Left lung (tissue), 10 donors: ENCODE data around the gene PPP1R9B. TPM values are rescaled to one million over a fixed set of nuclear protein-coding genes. Genes with fewer than 3 reads are reported as not detected.
A peak's percentile ranks its signal among the peaks of the same experiment; 100 is the strongest.

Source experiments
- ATAC-seq: fragments of 200-7000 bp; cut with Tn5 transposase; one replicate; pipeline ENCODE4 v1.9.1; 2020; ENCODE audit warnings: moderate library complexity
- DNase-seq, 4 donors: peaks; one replicate each; pipeline ENCODE4 v3.0.0-alpha.2; 2013 to 2020
- H3K27ac ChIP-seq, 2 donors: fragments of 200-600 bp; sonication (generic) in 1 of 2; one replicate each; pipeline versions ENCODE4 v1.5.0 to v1.8.0; 2020 to 2021
- H3K27me3 ChIP-seq, 2 donors: fragments of 200-600 bp; sonication (generic) in 1 of 2; one replicate each; pipeline versions ENCODE4 v1.5.0 to v1.8.0; 2020 to 2021
- H3K36me3 ChIP-seq, 2 donors: fragments of 200-600 bp; sonication (generic) in 1 of 2; one replicate each; pipeline versions ENCODE4 v1.5.0 to v1.8.0; 2020 to 2021
- H3K4me1 ChIP-seq, 2 donors: fragments of 200-600 bp; one replicate each; pipeline ENCODE4 v1.8.0; 2021
- H3K4me3 ChIP-seq, 2 donors: fragments of 200-600 bp; sonication (generic) in 1 of 2; one replicate each; pipeline versions ENCODE4 v1.5.0 to v1.8.0; 2020 to 2021; ENCODE audit warnings: mild to moderate bottlenecking in 1 of 2
- H3K9me3 ChIP-seq, 2 donors: fragments of 200-600 bp; sonication (generic) in 1 of 2; one replicate each; pipeline versions ENCODE4 v1.5.0 to v1.8.0; 2020 to 2021
- intact Hi-C, 2 donors: fragments of 100-400 bp; cut with DNase I; formaldehyde crosslinking; loops; one replicate each; pipeline versions ENCODE4 v1.11.2 to v1.14.2; 2022
- polyA plus RNA-seq, 6 donors: library from polyadenylated mRNA; unstranded; fragments of 120-200 nt; gene quantifications; one replicate each; pipeline ENCODE4 v1.2.1, GENCODE V29; 2013; ENCODE audit not compliant: insufficient read length in 6 of 6
- total RNA-seq, 2 donors: library from RNA; stranded (reverse); fragmentation: NEBNext Ultra II Directional; extraction: Animal tissue kit (Norgen Biotek cat#: 25700); gene quantifications; one replicate each; pipeline ENCODE4 v1.2.1, GENCODE V29; 2021
- TF ChIP-seq, protein P1 (sequence below), 2 donors: fragments of 200-600 bp; sonication (generic) in 1 of 2; IDR thresholded peaks; one replicate each; pipeline versions ENCODE4 v1.5.0 to v1.8.0; 2021; ENCODE audit warnings: antibody characterized with exemption in 2 of 2
- donor health status: DM: no; HTN: yes; CAD: no.
- donor health status: DM: no; HTN: no; CAD: no.

Gene PPP1R9B
- total and polyA plus RNA-seq, 8 donors, result 53.4 to 86.6 (median 67.3) TPM

DNA sequence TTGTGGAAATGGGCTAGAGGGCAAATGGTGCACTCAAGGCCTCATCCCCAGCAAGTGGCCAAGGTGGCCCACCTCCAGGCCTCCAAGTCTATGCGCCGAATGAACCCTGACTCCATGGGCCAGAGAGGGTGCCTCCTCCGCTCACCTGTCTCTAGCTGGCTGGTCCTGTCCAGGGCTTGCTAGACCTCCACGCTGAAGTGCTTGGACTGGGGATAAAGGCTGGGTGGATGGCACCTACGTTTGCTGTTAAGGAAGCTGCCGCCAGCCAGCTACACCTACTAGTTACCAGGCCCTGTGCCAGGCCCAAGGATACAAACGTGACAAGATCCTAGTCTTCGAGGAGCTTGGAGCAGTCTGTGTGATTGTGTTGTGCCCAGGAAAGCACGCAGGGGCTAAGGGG, 14.6 kb upstream of the PPP1R9B start:
- intact Hi-C loops, result no loop called here
- ATAC-seq, result no peak
- Histone ChIP-seq H3K27me3 (peaks cover 0 to 14% of the 10 kb centered on the region in 2 donors), H3K4me3 (no peak overlapping the region), H3K27ac (no peak overlapping the region), H3K36me3 (no peaks in the 10 kb centered on the region), H3K9me3 (no peaks in the 10 kb centered on the region), H3K4me1 (peaks cover 0 to 17% of the 10 kb centered on the region in 2 donors)
- peak in 1 of 4 donors; percentile 27 for DNase-seq
- TF ChIP-seq, protein P1, sequence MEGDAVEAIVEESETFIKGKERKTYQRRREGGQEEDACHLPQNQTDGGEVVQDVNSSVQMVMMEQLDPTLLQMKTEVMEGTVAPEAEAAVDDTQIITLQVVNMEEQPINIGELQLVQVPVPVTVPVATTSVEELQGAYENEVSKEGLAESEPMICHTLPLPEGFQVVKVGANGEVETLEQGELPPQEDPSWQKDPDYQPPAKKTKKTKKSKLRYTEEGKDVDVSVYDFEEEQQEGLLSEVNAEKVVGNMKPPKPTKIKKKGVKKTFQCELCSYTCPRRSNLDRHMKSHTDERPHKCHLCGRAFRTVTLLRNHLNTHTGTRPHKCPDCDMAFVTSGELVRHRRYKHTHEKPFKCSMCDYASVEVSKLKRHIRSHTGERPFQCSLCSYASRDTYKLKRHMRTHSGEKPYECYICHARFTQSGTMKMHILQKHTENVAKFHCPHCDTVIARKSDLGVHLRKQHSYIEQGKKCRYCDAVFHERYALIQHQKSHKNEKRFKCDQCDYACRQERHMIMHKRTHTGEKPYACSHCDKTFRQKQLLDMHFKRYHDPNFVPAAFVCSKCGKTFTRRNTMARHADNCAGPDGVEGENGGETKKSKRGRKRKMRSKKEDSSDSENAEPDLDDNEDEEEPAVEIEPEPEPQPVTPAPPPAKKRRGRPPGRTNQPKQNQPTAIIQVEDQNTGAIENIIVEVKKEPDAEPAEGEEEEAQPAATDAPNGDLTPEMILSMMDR (IDR thresholded peaks at IDR 0.05), result no peak

DNA sequence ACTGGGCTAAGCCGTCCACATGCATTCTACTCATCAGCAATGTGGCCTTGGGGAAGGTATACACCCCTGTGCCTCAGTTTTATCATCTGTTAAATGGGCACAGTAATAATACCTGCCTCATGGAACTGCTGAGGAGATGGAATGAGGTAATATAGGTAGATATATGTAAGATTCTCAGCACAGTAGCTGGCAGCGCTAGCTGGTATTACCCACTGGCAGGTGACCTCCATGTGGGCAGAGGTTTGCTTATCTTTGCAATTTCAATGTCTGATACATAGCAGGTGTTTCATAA, 14.2 kb upstream of the PPP1R9B start:
- DNase-seq (no peak), ATAC-seq (no peak)
- H3K4me1 ChIP-seq, result peaks cover 0 to 17% of the 10 kb centered on the region in 2 donors
- no peaks in the 10 kb centered on the region for H3K36me3 ChIP-seq
- H3K4me3 ChIP-seq, result no peak overlapping the region
- H3K27me3 ChIP-seq, result peaks cover 0 to 14% of the 10 kb centered on the region in 2 donors
- TF ChIP-seq, protein P1 (IDR thresholded peaks at IDR 0.05), result no peak
- no peak overlapping the region for H3K27ac ChIP-seq
- intact Hi-C loops, result no loop called here
- no peaks in the 10 kb centered on the region for H3K9me3 ChIP-seq

DNA sequence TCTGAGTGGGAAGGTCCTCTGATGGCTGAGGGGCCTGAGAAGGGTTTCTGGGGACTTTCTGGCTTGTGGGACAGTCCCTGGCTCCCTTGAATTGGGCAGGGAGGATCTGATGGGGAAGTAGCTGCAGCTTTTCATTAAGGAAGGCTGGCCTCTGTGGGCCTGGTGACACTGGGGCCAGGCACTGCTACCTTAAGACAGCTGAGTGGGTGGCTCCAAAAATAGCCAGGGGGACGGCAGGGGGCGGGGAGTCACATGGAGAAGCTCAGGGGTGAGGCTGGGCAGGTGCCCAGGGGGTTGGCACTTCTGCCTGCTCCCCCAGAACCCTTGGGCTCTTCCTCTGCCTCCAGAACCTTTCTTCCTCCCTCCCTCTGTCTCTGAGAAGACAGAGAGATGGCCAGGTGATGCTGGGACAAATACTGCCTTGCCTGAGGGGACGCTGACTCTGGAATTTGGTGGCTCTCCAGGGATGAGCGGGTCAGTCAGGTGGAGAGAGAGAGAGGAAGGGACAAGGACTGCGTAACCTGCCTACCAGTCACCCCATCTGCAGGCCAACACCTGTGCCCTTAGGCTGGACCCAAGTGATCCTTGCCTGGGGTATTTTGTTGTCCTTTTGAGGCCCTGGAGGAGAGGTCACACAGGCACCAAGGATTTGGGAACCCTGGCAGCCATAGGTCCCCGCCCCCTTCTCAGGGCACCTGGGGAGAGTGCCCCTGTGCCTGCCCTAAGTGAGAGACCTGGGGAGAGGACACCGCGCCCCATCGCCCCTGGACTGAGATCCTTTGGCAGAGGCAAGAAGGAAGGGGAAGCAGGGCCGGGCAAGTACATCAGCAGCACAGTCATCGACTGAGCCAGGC, 13.6 kb upstream of the PPP1R9B start:
- DNase-seq, result peak in 1 of 4 donors; percentile 47
- H3K4me1 ChIP-seq, result peaks cover 0 to 17% of the 10 kb centered on the region in 2 donors
- no peak overlapping the region for H3K4me3 ChIP-seq
- ATAC-seq, result no peak
- H3K36me3 ChIP-seq, result no peaks in the 10 kb centered on the region
- H3K27ac ChIP-seq, result no peak overlapping the region
- TF ChIP-seq, protein P1 (IDR thresholded peaks at IDR 0.05), result no peak
- no peaks in the 10 kb centered on the region for H3K9me3 ChIP-seq
- H3K27me3 ChIP-seq, result peaks cover 0 to 14% of the 10 kb centered on the region in 2 donors
- intact Hi-C loops, result no loop called here

DNA sequence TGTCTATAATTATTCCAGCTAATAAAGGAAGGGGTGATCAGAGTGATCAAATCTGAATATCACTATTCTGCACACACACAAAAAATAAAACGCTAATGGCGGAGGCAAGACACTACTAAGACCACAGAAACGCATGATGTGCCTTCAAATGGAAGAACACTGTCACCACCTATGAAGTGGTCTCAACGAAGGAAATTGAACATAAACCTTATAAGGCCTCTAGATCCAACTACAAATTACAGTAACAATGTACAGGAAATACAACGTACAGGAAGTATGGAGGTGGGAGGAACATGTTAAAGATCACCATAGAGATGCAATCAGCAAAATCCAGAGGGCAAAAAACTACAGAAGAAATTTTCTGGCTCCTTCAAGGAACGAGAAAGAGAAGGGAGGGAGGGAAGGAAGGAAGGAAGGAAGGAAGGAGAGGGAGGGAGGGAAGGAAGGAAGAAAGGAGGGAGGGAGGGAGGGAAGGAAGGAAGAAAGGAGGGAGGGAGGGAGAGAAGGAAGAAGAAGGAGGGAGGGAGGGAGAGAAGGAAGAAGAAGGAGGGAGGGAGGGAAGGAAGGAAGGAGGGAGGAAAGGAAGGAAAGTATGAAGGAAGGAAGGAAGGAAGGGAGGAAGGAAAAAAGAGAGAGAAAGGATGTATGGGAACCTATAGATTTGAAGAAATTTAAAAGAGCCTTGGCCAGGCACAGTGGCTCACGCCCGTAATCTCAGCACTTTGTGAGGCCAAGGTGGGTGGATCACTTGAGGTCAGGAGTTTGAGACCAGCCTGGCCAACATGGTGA, 12.2 kb upstream of the PPP1R9B start:
- H3K4me3 ChIP-seq, result no peak overlapping the region
- TF ChIP-seq, protein P1 (IDR thresholded peaks at IDR 0.05), result no peak
- H3K27ac ChIP-seq, result no peak overlapping the region
- no peaks in the 10 kb centered on the region for H3K36me3 ChIP-seq
- no peak for DNase-seq
- H3K4me1 ChIP-seq, result peaks cover 0 to 17% of the 10 kb centered on the region in 2 donors
- H3K9me3 ChIP-seq, result no peaks in the 10 kb centered on the region
- intact Hi-C loops, result no loop called here
- ATAC-seq, result no peak
- H3K27me3 ChIP-seq, result peaks cover 0 to 9% of the 10 kb centered on the region in 2 donors

DNA sequence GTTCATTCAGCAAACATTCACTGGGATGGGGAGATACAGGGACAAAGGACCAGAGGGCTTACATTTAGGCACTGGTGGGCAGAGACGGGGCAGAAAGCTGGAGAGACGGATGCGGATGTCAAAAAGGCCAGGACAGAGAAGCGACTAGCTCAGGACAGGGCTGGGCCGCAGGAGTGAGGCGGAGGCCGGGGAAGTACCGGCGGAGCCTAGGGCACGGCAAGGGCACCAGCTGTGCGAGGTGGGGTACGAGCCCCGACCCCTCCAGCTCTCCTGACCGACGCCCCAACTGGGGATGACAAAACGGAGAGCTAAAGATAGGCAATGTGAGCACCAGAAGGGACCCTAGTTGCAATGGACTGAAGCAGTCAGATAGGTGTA, 11.4 kb upstream of the PPP1R9B start:
- DNase-seq, result peak in 1 of 4 donors; percentile 76
- peaks cover 0 to 17% of the 10 kb centered on the region in 2 donors for H3K4me1 ChIP-seq
- no peaks in the 10 kb centered on the region for H3K36me3 ChIP-seq
- peaks cover 0 to 9% of the 10 kb centered on the region in 2 donors for H3K27me3 ChIP-seq
- TF ChIP-seq, protein P1 (IDR thresholded peaks at IDR 0.05), result no peak
- ATAC-seq, result no peak
- H3K4me3 ChIP-seq, result no peak overlapping the region
- intact Hi-C loops, result no loop called here
- H3K27ac ChIP-seq, result peak overlapping the region in 1 of 2 donors; percentile 73
- no peaks in the 10 kb centered on the region for H3K9me3 ChIP-seq
